Lower lobe of right lung (tissue), 2 donors: ENCODE results near the gene GJA9. TPM values are rescaled to one million over a fixed set of nuclear protein-coding genes. Genes with fewer than 3 reads are reported as not detected.
"Not testable (repeated sequence)": the region's sequence is repeated elsewhere in the genome, so short reads cannot be mapped to it uniquely, and the experiment has no call there.

Experiments
- ATAC-seq, 2 donors: fragments of 200-7000 bp; cut with Tn5 transposase; one replicate each; pipeline ENCODE4 v1.9.1; 2020 to 2022; ENCODE audit warnings: mild to moderate bottlenecking in 2 of 2, moderate library complexity in 2 of 2
- DNase-seq: peaks from one replicate; pipeline ENCODE4 v3.0.0-alpha.2; 2020
- H3K27ac ChIP-seq: fragments of 200-600 bp; one replicate; pipeline ENCODE4 v1.8.0; 2022
- H3K27me3 ChIP-seq: fragments of 200-600 bp; one replicate; pipeline ENCODE4 v1.8.0; 2022; ENCODE audit warnings: low read depth
- H3K36me3 ChIP-seq: fragments of 200-600 bp; one replicate; pipeline ENCODE4 v1.8.0; 2022; ENCODE audit warnings: mild to moderate bottlenecking
- H3K4me1 ChIP-seq: fragments of 200-600 bp; one replicate; pipeline ENCODE4 v1.8.0; 2022
- H3K4me3 ChIP-seq: fragments of 200-600 bp; one replicate; pipeline ENCODE4 v1.8.0; 2022; ENCODE audit warnings: mild to moderate bottlenecking
- H3K9me3 ChIP-seq: fragments of 200-600 bp; one replicate; pipeline ENCODE4 v1.8.0; 2022
- CTCF ChIP-seq: fragments of 200-600 bp; IDR thresholded peaks from one replicate; pipeline ENCODE4 v1.8.0; 2022; ENCODE audit warnings: antibody characterized with exemption, mild to moderate bottlenecking
- intact Hi-C: fragments of 100-400 bp; cut with DNase I; formaldehyde crosslinking; loops from one replicate; pipeline ENCODE4 v1.11.0; 2022
- total RNA-seq: library from RNA; stranded (reverse); fragmentation: NEBNext Ultra II Directional; extraction: Animal tissue kit (Norgen Biotek cat#: 25700); gene quantifications from one replicate; pipeline ENCODE4 v1.2.1, GENCODE V29; 2021
- donor health status: DM: no; HTN: yes; CAD: no; lungs with severe emphysema.

The GJA9 gene
- total RNA-seq, 1 donor from 2014 or later, result not detected

- ATAC-seq, result no peak
- Histone ChIP-seq H3K27me3 (no peaks in the 10 kb centered on the region), H3K36me3 (no peaks in the 10 kb centered on the region), H3K27ac (no peak overlapping the region), H3K4me3 (no peak overlapping the region), H3K4me1 (no peaks in the 10 kb centered on the region), H3K9me3 (no peaks in the 10 kb centered on the region)
- DNase-seq, result no peak
- TF ChIP-seq CTCF, result no peak
- intact Hi-C loops, result no loop called here
Measured at GRCh38 chr1:38919130-38919529, 37.7 kb upstream of the GJA9 start.

GRCh38 chr1:38918568-38918967, 37.2 kb upstream of the GJA9 start:
- intact Hi-C loops, result no loop called here
- no peak for TF ChIP-seq CTCF
- H3K36me3 ChIP-seq, result no peaks in the 10 kb centered on the region
- H3K4me3 ChIP-seq, result no peak overlapping the region
- DNase-seq (no peak), ATAC-seq (no peak)
- no peaks in the 10 kb centered on the region for H3K27me3 ChIP-seq
- no peak overlapping the region for H3K27ac ChIP-seq
- no peaks in the 10 kb centered on the region for H3K4me1 ChIP-seq
- H3K9me3 ChIP-seq, result no peaks in the 10 kb centered on the region

- no peak overlapping the region for H3K27ac ChIP-seq
- H3K36me3 ChIP-seq, result no peaks in the 10 kb centered on the region
- ATAC-seq (no peak), DNase-seq (no peak)
- intact Hi-C loops, result no loop called here
- no peaks in the 10 kb centered on the region for H3K9me3 ChIP-seq
- H3K4me1 ChIP-seq, result no peaks in the 10 kb centered on the region
- H3K4me3 ChIP-seq, result no peak overlapping the region
- H3K27me3 ChIP-seq, result no peaks in the 10 kb centered on the region
- no peak for TF ChIP-seq CTCF
Measured at GRCh38 chr1:38917772-38918171, 36.4 kb upstream of the GJA9 start.

- no peaks in the 10 kb centered on the region for H3K4me1 ChIP-seq
- no peak for ATAC-seq
- intact Hi-C loops, result no loop called here
- H3K4me3 ChIP-seq, result no peak overlapping the region
- no peaks in the 10 kb centered on the region for H3K27me3 ChIP-seq
- no peaks in the 10 kb centered on the region for H3K9me3 ChIP-seq
- no peak for TF ChIP-seq CTCF
- no peak overlapping the region for H3K27ac ChIP-seq
- no peak for DNase-seq
- H3K36me3 ChIP-seq, result no peaks in the 10 kb centered on the region
Measured at GRCh38 chr1:38917337-38917736, 36.0 kb upstream of the GJA9 start.

GRCh38 chr1:38915352-38915948, 34.1 kb upstream of the GJA9 start:
- no peaks in the 10 kb centered on the region for H3K9me3 ChIP-seq
- DNase-seq (no peak), ATAC-seq (no peak)
- no peak overlapping the region for H3K4me3 ChIP-seq
- no peak for TF ChIP-seq CTCF
- no peaks in the 10 kb centered on the region for H3K4me1 ChIP-seq
- intact Hi-C loops, result no loop called here
- H3K27me3 ChIP-seq, result no peaks in the 10 kb centered on the region
- no peaks in the 10 kb centered on the region for H3K36me3 ChIP-seq
- no peak overlapping the region for H3K27ac ChIP-seq

GRCh38 chr1:38914908-38915307, 33.5 kb upstream of the GJA9 start:
- not testable (repeated sequence) for H3K9me3 ChIP-seq, H3K27me3 ChIP-seq

More at GRCh38 chr1:38914908-38915307, 33.5 kb upstream of the GJA9 start:
- H3K4me3 ChIP-seq, ATAC-seq, H3K4me1 ChIP-seq, DNase-seq, H3K27ac ChIP-seq, intact Hi-C loops, H3K36me3 ChIP-seq: not testable (repeated sequence)
